Ishikawa (cell line): Measurements from ENCODE around the gene UACA.
A peak's percentile ranks its signal among the peaks of the same experiment; 100 is the strongest.

Experiments used
- CEBPB ChIP-seq: IDR thresholded peaks from 2 replicates; pipeline ENCODE4 v1.6.1; 2012
- CREB1 ChIP-seq: IDR thresholded peaks from 2 replicates; pipeline ENCODE4 v1.6.1; 2012; ENCODE audit warnings: low read depth
- EGR1 ChIP-seq: IDR thresholded peaks from 2 replicates; pipeline ENCODE4 v1.6.1; 2012
- EP300 ChIP-seq: IDR thresholded peaks from 2 replicates; pipeline ENCODE4 v1.6.1; 2012; ENCODE audit warnings: borderline replicate concordance
- FOXM1 ChIP-seq: IDR thresholded peaks from 2 replicates; pipeline ENCODE4 v1.6.1; 2012; ENCODE audit warnings: low read depth, borderline replicate concordance
- NFIC ChIP-seq: IDR thresholded peaks from 2 replicates; pipeline ENCODE4 v1.6.1; 2012
- RAD21 ChIP-seq: IDR thresholded peaks from 2 replicates; pipeline ENCODE4 v1.6.1; 2012; ENCODE audit warnings: low read depth
- TAF1 ChIP-seq: IDR thresholded peaks from 2 replicates; pipeline ENCODE4 v1.6.1; 2012; ENCODE audit warnings: low read depth, mild to moderate bottlenecking
- TCF12 ChIP-seq: IDR thresholded peaks from 2 replicates; pipeline ENCODE4 v1.6.1; 2012; ENCODE audit warnings: low read depth
- TEAD4 ChIP-seq: IDR thresholded peaks from 2 replicates; pipeline ENCODE4 v1.6.1; 2012
- YY1 ChIP-seq: IDR thresholded peaks from 2 replicates; pipeline ENCODE4 v1.6.1; 2012; ENCODE audit warnings: low read depth
- ZBTB7A ChIP-seq: IDR thresholded peaks from 2 replicates; pipeline ENCODE4 v1.6.1; 2012; ENCODE audit warnings: low read depth
- TF ChIP-seq, protein P1 (sequence below): IDR thresholded peaks from 2 replicates; pipeline ENCODE4 v1.6.1; 2012; ENCODE audit warnings: low read depth, mild to moderate bottlenecking
- TF ChIP-seq, protein P2 (sequence below): IDR thresholded peaks from 2 replicates; pipeline ENCODE4 v1.6.1; 2012
- TF ChIP-seq, protein P3 (sequence below): IDR thresholded peaks from 2 replicates; pipeline ENCODE4 v1.6.1; 2012

Gene UACA

DNA sequence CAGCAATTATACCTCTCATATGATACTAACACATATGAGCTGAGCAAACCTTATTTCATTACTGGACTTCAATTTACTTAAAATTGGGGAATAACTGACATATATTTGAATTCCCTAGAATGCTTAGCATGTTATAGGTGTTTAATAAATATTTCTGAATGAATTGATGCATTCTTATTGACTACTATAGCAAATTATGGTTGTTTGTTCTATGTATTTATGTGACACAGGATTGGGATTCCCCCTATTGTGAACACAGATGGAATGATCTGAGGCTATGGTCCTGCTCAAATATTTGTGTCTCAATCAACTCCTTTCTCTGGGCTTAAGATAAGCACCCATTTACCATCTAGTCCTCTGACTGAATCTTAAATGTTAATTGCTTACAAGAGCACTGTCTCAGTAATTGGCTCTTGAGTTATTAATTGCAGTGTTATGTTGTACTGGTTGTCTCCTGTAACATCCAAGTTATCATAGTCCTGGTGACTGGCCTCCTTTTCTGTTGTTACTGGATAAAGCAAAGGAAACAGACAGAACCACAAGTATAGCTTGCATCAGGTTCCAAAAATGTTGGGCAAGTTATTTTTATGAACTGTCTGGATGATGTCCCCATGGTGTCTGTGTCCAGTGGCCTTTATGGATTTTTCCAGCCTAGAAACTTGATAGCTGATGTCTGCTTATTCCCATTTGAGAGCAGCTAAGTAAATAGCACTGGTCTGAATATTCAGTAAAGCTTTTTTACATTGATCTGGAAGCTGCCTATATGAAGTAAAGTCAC, 2.3 kb upstream of the UACA start:
- TF ChIP-seq CREB1 (no peak), FOXM1 (no peak), TCF12 (no peak), ZBTB7A (no peak), RAD21 (no peak)

DNA sequence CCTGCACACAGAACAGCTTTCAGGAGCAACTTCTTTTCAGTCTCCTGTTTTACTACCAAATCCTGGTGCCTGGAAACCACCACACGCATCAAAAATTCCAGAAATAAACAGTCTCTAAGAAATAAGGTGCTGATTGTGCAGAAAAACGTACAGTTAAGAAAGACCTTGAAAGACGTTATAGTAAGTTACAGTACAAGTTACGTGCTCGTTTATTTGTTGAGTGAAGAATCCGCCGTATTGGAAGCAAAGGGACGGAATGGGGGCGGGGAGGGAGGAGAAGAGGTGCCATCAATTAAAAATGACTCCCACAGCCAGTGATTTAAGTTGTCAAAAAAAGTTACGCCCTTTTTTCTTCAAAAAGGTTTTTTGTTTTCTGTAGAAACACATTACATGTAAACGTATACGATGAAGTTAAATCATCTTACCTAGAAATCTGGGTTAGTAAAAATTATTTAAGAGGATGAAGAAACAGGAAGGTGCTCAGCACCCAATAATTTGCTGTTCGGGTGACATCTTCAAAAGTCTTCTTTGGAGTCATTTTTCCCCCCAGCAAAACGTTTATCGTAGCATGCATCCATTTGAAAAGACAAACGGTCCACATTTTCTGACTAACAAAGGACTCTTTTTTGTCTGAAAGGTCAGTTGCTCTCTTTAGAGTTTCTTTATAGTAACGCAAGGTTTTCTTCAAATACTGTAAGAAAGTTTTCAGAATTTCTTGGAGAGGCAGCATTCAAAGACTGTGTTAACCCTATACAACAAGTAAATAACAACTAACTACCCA, 782 bp upstream of the UACA start:
- TF ChIP-seq CEBPB, result no peak
- TF ChIP-seq NFIC, result no peak
- no peak for TF ChIP-seq CREB1
- TF ChIP-seq EP300, result no peak
- TF ChIP-seq, protein P1, sequence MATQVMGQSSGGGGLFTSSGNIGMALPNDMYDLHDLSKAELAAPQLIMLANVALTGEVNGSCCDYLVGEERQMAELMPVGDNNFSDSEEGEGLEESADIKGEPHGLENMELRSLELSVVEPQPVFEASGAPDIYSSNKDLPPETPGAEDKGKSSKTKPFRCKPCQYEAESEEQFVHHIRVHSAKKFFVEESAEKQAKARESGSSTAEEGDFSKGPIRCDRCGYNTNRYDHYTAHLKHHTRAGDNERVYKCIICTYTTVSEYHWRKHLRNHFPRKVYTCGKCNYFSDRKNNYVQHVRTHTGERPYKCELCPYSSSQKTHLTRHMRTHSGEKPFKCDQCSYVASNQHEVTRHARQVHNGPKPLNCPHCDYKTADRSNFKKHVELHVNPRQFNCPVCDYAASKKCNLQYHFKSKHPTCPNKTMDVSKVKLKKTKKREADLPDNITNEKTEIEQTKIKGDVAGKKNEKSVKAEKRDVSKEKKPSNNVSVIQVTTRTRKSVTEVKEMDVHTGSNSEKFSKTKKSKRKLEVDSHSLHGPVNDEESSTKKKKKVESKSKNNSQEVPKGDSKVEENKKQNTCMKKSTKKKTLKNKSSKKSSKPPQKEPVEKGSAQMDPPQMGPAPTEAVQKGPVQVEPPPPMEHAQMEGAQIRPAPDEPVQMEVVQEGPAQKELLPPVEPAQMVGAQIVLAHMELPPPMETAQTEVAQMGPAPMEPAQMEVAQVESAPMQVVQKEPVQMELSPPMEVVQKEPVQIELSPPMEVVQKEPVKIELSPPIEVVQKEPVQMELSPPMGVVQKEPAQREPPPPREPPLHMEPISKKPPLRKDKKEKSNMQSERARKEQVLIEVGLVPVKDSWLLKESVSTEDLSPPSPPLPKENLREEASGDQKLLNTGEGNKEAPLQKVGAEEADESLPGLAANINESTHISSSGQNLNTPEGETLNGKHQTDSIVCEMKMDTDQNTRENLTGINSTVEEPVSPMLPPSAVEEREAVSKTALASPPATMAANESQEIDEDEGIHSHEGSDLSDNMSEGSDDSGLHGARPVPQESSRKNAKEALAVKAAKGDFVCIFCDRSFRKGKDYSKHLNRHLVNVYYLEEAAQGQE, result no peak
- no peak for TF ChIP-seq YY1
- TF ChIP-seq, protein P2, sequence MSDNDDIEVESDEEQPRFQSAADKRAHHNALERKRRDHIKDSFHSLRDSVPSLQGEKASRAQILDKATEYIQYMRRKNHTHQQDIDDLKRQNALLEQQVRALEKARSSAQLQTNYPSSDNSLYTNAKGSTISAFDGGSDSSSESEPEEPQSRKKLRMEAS, result no peak
- TF ChIP-seq, protein P3, sequence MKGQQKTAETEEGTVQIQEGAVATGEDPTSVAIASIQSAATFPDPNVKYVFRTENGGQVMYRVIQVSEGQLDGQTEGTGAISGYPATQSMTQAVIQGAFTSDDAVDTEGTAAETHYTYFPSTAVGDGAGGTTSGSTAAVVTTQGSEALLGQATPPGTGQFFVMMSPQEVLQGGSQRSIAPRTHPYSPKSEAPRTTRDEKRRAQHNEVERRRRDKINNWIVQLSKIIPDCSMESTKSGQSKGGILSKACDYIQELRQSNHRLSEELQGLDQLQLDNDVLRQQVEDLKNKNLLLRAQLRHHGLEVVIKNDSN, result no peak
- no peak for TF ChIP-seq TCF12
- TF ChIP-seq EGR1, result no peak

DNA sequence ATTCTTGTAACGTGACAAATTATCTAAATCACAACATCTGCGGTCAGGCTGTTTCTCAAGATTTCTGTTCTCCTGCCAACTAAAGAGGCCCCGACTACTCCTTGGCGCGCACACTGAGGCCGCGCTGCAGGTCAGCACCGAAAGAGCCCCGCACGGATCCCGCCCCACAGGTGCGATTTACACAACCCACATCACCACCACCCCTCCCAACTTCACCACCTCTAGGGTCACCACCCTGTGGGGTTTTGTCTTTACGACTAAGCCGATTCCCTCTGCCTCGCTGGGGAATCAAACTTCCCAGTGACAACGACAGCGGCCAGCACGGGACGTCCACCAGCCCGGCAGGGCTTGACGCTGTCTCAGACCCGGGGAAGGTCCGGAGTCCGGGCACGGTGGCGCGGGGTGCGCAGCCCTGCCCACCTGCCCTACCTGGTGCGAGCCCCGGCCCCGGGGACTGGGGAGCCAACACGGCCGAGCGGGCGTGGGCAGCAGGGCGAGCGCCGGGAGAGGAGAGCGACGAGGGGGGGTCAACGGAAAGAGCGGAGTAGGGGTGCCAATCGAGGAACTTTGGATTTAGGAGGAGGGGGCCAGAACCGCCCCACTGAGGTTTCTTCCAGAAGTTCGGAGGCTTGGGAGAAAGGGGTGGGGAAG, 764 bp downstream of the UACA start:
- TF ChIP-seq CREB1, result no peak
- peak; percentile 56 for TF ChIP-seq ZBTB7A
- 0 out of 2 replicates have a peak, but pooled peaks have one; percentile 13 for TF ChIP-seq TAF1
- TF ChIP-seq TCF12, result 0 out of 2 replicates have a peak, but pooled peaks have one; percentile 8

GRCh38 chr15:70761931-70762468, 1.4 kb downstream of the UACA start:
- no peak for TF ChIP-seq RAD21
- no peak for TF ChIP-seq CREB1
- TF ChIP-seq CEBPB, result no peak
- TF ChIP-seq, protein P3, result no peak
- TF ChIP-seq ZBTB7A, result no peak
- no peak for TF ChIP-seq TCF12
- no peak for TF ChIP-seq EP300
- TF ChIP-seq, protein P2, result no peak

DNA sequence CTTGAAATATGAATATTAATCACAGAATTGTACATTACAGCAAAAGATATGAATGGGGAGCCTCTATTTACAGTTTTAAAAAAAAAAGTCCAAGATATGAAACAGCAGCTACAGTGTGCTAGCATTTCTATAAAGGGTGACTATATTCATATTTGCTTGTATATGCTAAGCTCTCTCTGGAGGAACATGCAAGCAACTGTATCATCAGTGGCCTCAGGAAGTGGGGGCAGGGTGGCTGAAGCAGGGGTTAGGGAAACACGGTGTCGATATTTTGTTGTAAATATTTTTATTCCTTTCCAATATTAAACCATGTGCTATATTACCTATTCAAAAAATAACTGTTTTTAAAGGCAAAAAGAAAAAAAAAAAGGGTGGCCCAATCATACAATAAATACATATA, 2.3 kb downstream of the UACA start:
- TF ChIP-seq TAF1 (no peak), FOXM1 (no peak), TEAD4 (no peak), CREB1 (no peak)
- TF ChIP-seq, protein P3, result no peak

DNA sequence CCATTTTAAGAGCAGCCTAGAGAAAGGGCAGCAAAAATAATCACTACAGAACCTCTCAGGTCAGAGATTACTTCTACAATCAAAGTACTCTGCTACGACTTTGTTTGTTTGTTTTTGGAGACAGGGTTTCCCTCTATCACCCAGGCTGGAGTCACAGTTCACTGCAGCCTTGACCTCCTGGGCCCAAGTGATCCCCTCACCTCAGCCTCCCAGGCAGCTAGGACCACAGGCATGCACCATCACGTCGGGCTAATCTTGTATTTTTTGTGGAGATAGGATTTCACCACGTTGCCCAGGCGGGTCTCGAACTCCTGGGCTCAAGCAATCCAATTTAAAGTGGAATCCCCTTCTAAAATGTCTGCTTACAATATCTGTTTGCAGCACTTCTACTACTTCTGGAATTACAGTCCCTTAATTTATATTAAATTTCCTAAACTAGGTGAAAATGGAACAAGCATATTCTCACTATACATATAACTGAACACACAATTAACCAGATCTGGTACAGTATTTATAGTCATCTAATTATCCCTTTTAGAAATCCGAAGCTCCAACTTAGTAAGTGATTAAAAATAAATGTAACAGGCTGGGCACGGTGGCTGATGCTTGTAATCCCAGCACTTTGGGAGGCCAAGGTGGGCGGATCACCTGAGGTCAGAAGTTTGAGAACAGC, 4.4 kb downstream of the UACA start:
- no peak for TF ChIP-seq ZBTB7A
- TF ChIP-seq CREB1, result no peak
- no peak for TF ChIP-seq TEAD4
- TF ChIP-seq, protein P3, result no peak
- TF ChIP-seq, protein P2, result no peak
- no peak for TF ChIP-seq TCF12
- no peak for TF ChIP-seq FOXM1
- TF ChIP-seq TAF1, result no peak
